IMR-90 (cell line): Measurements from ENCODE around the gene NOS1. TPM values are rescaled to one million over a fixed set of nuclear protein-coding genes. Genes with fewer than 3 reads are reported as not detected.

Experiments used
- ATAC-seq: fragments of 200-7000 bp; cut with Tn5 transposase; 2 replicates; pipeline ENCODE4 v1.9.1; 2020; ENCODE audit warnings: low read depth, mild to moderate bottlenecking, moderate library complexity
- BruUV-seq: library from RNA; stranded (reverse); fragments of 400-500 nt; replicated peaks from 2 replicates; lab custom pipeline; 2021; lab: Mats Ljungman, UMichigan
- CTCF ChIA-PET: fragments of 300-600 bp; formaldehyde crosslinking; extraction: SDS; loops from one replicate; lab custom pipeline; 2021; ENCODE audit warnings: antibody characterized with exemption; lab: Yijun Ruan, JAX
- POLR2A ChIA-PET: fragments of 300-600 bp; sonication (Branson Sonifier 250); formaldehyde crosslinking; loops from one replicate; lab custom pipeline; 2022; ENCODE audit warnings: antibody characterized with exemption; ENCODE audit not compliant: unreplicated experiment; lab: Charles Lee
- DNase-seq: peaks from one replicate; pipeline ENCODE4 v3.0.0; 2013
- H2AFZ ChIP-seq: replicated peaks from 2 replicates; pipeline ENCODE3; 2013; ENCODE audit warnings: low read length, mild to moderate bottlenecking; ENCODE audit not compliant: poor library complexity
- H2AK5ac ChIP-seq: 2 replicates; pipeline ENCODE4 v1.6.1; 2013; ENCODE audit warnings: low read depth, low read length, inconsistent platforms
- H2AK9ac ChIP-seq: replicated peaks from 2 replicates; pipeline ENCODE3; 2013; ENCODE audit warnings: mild to moderate bottlenecking, low read depth, low read length, moderate library complexity; ENCODE audit not compliant: poor library complexity
- H2BK120ac ChIP-seq: 2 replicates; pipeline ENCODE4 v1.6.1; 2013; ENCODE audit warnings: low read depth, low read length, inconsistent platforms
- H2BK15ac ChIP-seq: 3 replicates; pipeline ENCODE4 v1.6.1; 2013; ENCODE audit warnings: low read depth, low read length, inconsistent platforms
- H2BK20ac ChIP-seq: 2 replicates; pipeline ENCODE4 v1.6.1; 2013; ENCODE audit warnings: low read depth, mild to moderate bottlenecking, inconsistent platforms, low read length, moderate library complexity
- H2BK5ac ChIP-seq: 2 replicates; pipeline ENCODE4 v1.6.1; 2013; ENCODE audit warnings: mild to moderate bottlenecking, low read depth, low read length, inconsistent platforms; ENCODE audit not compliant: poor library complexity, severe bottlenecking
- H3K14ac ChIP-seq: replicated peaks from 2 replicates; pipeline ENCODE4 v1.6.1; 2013; ENCODE audit warnings: low read depth, low read length, inconsistent platforms
- H3K18ac ChIP-seq: 2 replicates; pipeline ENCODE4 v1.6.1; 2013; ENCODE audit warnings: low read depth, low read length, control low read depth
- H3K23ac ChIP-seq: 2 replicates; pipeline ENCODE4 v1.6.1; 2013; ENCODE audit warnings: low read depth, low read length, inconsistent platforms
- H3K27ac ChIP-seq: 2 replicates; pipeline ENCODE4 v1.5.1; 2013; ENCODE audit warnings: mild to moderate bottlenecking, control low read depth, low read length; ENCODE audit not compliant: insufficient read depth
- H3K27me3 ChIP-seq: 2 replicates; pipeline ENCODE4 v1.6.1; 2013; ENCODE audit warnings: low read length; ENCODE audit not compliant: control insufficient read depth, insufficient read depth
- H3K36me3 ChIP-seq: 2 replicates; pipeline ENCODE4 v1.6.1; 2013; ENCODE audit warnings: low read length, mixed read lengths; ENCODE audit not compliant: control insufficient read depth, insufficient read depth
- H3K4ac ChIP-seq: 2 replicates; pipeline ENCODE4 v1.6.1; 2013; ENCODE audit warnings: low read depth, low read length, inconsistent platforms
- H3K4me1 ChIP-seq: 2 replicates; pipeline ENCODE4 v1.6.1; 2013; ENCODE audit warnings: low read length, mixed read lengths; ENCODE audit not compliant: control insufficient read depth, insufficient read depth
- H3K4me2 ChIP-seq: 2 replicates; pipeline ENCODE4 v1.6.1; 2013; ENCODE audit warnings: low read depth, mild to moderate bottlenecking, control low read depth, low read length, moderate library complexity
- H3K4me3 ChIP-seq: 2 replicates; pipeline ENCODE4 v1.5.1; 2013; ENCODE audit warnings: low read depth, mild to moderate bottlenecking, control low read depth, low read length, moderate library complexity; ENCODE audit not compliant: insufficient read depth
- H3K56ac ChIP-seq: 2 replicates; pipeline ENCODE4 v1.6.1; 2013; ENCODE audit warnings: low read length, inconsistent platforms; ENCODE audit not compliant: insufficient read depth; ENCODE audit errors: extremely low read depth
- H3K79me1 ChIP-seq, 2 experiments: 2 replicates each; pipeline ENCODE4 v1.6.1; 2013; ENCODE audit warnings: low read length in 2 of 2, inconsistent platforms in 1 of 2, low read depth in 1 of 2
- H3K9ac ChIP-seq: 2 replicates; pipeline ENCODE4 v1.6.1; 2013; ENCODE audit warnings: low read depth, low read length, control low read depth
- H3K9me1 ChIP-seq: 2 replicates; pipeline ENCODE4 v1.6.1; 2013; ENCODE audit warnings: low read length, inconsistent platforms; ENCODE audit not compliant: insufficient read depth
- H3K9me3 ChIP-seq: 2 replicates; pipeline ENCODE4 v1.6.1; 2013; ENCODE audit warnings: low read length; ENCODE audit not compliant: control insufficient read depth, insufficient read depth
- H4K20me1 ChIP-seq: 2 replicates; pipeline ENCODE4 v1.6.1; 2013; ENCODE audit warnings: low read length, inconsistent platforms; ENCODE audit not compliant: insufficient read depth
- H4K5ac ChIP-seq: 2 replicates; pipeline ENCODE4 v1.6.1; 2013; ENCODE audit warnings: mild to moderate bottlenecking, low read depth, low read length, control low read depth
- H4K8ac ChIP-seq, 2 experiments: 2 replicates each; pipeline ENCODE4 v1.6.1; 2013; ENCODE audit warnings: low read depth in 2 of 2, low read length in 2 of 2, control low read depth in 1 of 2, inconsistent platforms in 1 of 2
- H4K91ac ChIP-seq: 2 replicates; pipeline ENCODE4 v1.6.1; 2013; ENCODE audit warnings: low read depth, low read length, inconsistent platforms; ENCODE audit not compliant: insufficient read depth
- RAD21 ChIP-seq: IDR thresholded peaks from 2 replicates; pipeline ENCODE4 v1.6.1; 2012; ENCODE audit warnings: low read length, improper control_type of control experiment
- WGBS, 2 experiments: methylation state at CpG; one replicate each; pipeline versions ENCODE4 v1.1.5 to v1.1.7; 2013; ENCODE audit warnings: missing lambda C conversion rate in 2 of 2; ENCODE audit not compliant: insufficient read length in 1 of 2; ENCODE audit errors: extremely low coverage in 2 of 2; 5-methylcytosine and 5-hydroxymethylcytosine counted together
- dilution Hi-C: fragments of 300-500 bp; cut with HindIII; formaldehyde crosslinking; loops from one replicate; pipeline ENCODE4 v1.14.3; 2018; ENCODE audit warnings: low sequenced_read_pairs; ENCODE audit not compliant: unreplicated experiment
- in situ Hi-C: fragments of 300-500 bp; cut with MboI; formaldehyde crosslinking; loops from 3 replicates; pipeline ENCODE4 v1.14.3; 2019; ENCODE audit warnings: low sequenced_read_pairs, inconsistent platforms, mixed read lengths
- intact Hi-C: fragments of 100-400 bp; cut with micrococcal nuclease; formaldehyde crosslinking; loops from 2 replicates; pipeline ENCODE4 v1.10.0; 2022
- polyA plus RNA-seq, 3 experiments: library from polyadenylated mRNA; depleted of rRNA; stranded (reverse); fragments of >200 nt; gene quantifications; 2 replicates each; pipeline ENCODE4 v1.2.3, GENCODE V29; 2012; ENCODE audit warnings: low replicate concordance in 1 of 3
- total RNA-seq: library from RNA; depleted of rRNA; stranded (reverse); fragments of >200 nt; gene quantifications from 2 replicates; pipeline ENCODE4 v1.2.3, GENCODE V29; 2012

Gene NOS1
- total and polyA plus RNA-seq, 2 of the 4 experiments (the other 2 are of a cell fraction) = 0.09 TPM; not detected in 1

GRCh38 chr12:117169548-117169947 lies 191.9 kb downstream of the NOS1 start:
- no peak overlapping the region for H3K27ac ChIP-seq
- H3K9ac ChIP-seq = no peak overlapping the region
- H2AFZ ChIP-seq = no peak overlapping the region
- ATAC-seq (no peak), DNase-seq (no peak)
- H3K9me3 ChIP-seq = no peaks in the 10 kb centered on the region
- H2BK120ac ChIP-seq = no peak overlapping the region
- H4K91ac ChIP-seq = no peak overlapping the region
- no CpG with 5 or more reads among the region's 3 CpGs for WGBS, 2 experiments
- POLR2A ChIA-PET = no interaction called here
- H2BK5ac ChIP-seq = no peak overlapping the region
- no peak overlapping the region for H3K4me2 ChIP-seq
- intact Hi-C loops = no loop called here
- no peak overlapping the region for H2AK5ac ChIP-seq
- no peak overlapping the region for H4K8ac ChIP-seq
- no peak overlapping the region for H3K56ac ChIP-seq
- H3K4me1 ChIP-seq = no peaks in the 10 kb centered on the region
- no peaks in the 10 kb centered on the region for H3K27me3 ChIP-seq
- no peak overlapping the region for H3K14ac ChIP-seq
- H4K20me1 ChIP-seq = no peaks in the 10 kb centered on the region
- H2BK20ac ChIP-seq = no peak overlapping the region
- peaks cover 2% of the 10 kb centered on the region; the same call in 1 of the 2 replicates for H3K9me1 ChIP-seq
- no peak overlapping the region for H3K4ac ChIP-seq
- BruUV-seq = no TSS peak
- no peak overlapping the region for H3K23ac ChIP-seq
- dilution Hi-C loops = no loop called here
- CTCF ChIA-PET = interaction anchor here (0.6 kb wide), 1 partner anchor 996 kb away, joined by 3 read pairs; no protein-coding TSS in a partner anchor
- TF ChIP-seq RAD21 = no peak
- H3K36me3 ChIP-seq = peaks cover 63% of the 10 kb centered on the region
- in situ Hi-C loops = no loop called here
- no peak overlapping the region for H3K18ac ChIP-seq
- no peak overlapping the region for H4K5ac ChIP-seq
- H3K79me1 ChIP-seq = peaks cover 0 to 3% of the 10 kb centered on the region in 2 experiments; a peak in 1 of 4 replicates
- H2BK15ac ChIP-seq = no peak overlapping the region
- no peak overlapping the region for H3K4me3 ChIP-seq
- no peak overlapping the region for H2AK9ac ChIP-seq
